WERI-Rb-1 (cell line): ENCODE measurements around the gene XCL1.

Experiments used
- DNase-seq: peaks from one replicate; pipeline ENCODE4 v3.0.0-alpha.2; 2020
- H3K27ac ChIP-seq: fragments of 250-450 bp; sonication (Bioruptor Pico); 2 replicates; pipeline ENCODE4 v1.5.1; 2020; ENCODE audit warnings: mild to moderate bottlenecking, moderate library complexity
- H3K27me3 ChIP-seq: fragments of 250-450 bp; sonication (Bioruptor Pico); 2 replicates; pipeline ENCODE4 v1.5.1; 2021; ENCODE audit warnings: mild to moderate bottlenecking, low read depth, moderate library complexity; ENCODE audit not compliant: insufficient read depth, severe bottlenecking
- H3K36me3 ChIP-seq: fragments of 250-450 bp; sonication (Bioruptor Pico); 2 replicates; pipeline ENCODE4 v1.5.1; 2020; ENCODE audit warnings: mild to moderate bottlenecking, moderate library complexity
- H3K4me3 ChIP-seq: 2 replicates; pipeline ENCODE4 v1.5.1; 2011; ENCODE audit warnings: low read depth, mild to moderate bottlenecking, control low read depth, low read length
- H3K9me3 ChIP-seq: fragments of 250-450 bp; sonication (Bioruptor Pico); 2 replicates; pipeline ENCODE4 v1.5.1; 2021; ENCODE audit warnings: mild to moderate bottlenecking, moderate library complexity; ENCODE audit not compliant: severe bottlenecking
- CTCF ChIP-seq: IDR thresholded peaks from 2 replicates; pipeline ENCODE4 v1.5.1; 2011; ENCODE audit warnings: low read depth, mild to moderate bottlenecking, control low read depth, inconsistent platforms, low read length

Gene XCL1

GRCh38 chr1:168615965-168616364 lies 39.6 kb downstream of the XCL1 start:
- DNase-seq, result no peak
- Histone ChIP-seq H3K36me3 (no peaks in the 10 kb centered on the region), H3K27me3 (no peaks in the 10 kb centered on the region), H3K9me3 (no peaks in the 10 kb centered on the region), H3K27ac (no peak overlapping the region), H3K4me3 (no peak overlapping the region)
- no peak for TF ChIP-seq CTCF

GRCh38 chr1:168617974-168618750 lies 41.8 kb downstream of the XCL1 start:
- Histone ChIP-seq H3K27me3 (no peaks in the 10 kb centered on the region), H3K36me3 (no peaks in the 10 kb centered on the region), H3K27ac (no peak overlapping the region), H3K9me3 (no peaks in the 10 kb centered on the region), H3K4me3 (no peak overlapping the region)
- no peak for TF ChIP-seq CTCF
- DNase-seq, result no peak

GRCh38 chr1:168618886-168619285 lies 42.5 kb downstream of the XCL1 start:
- Histone ChIP-seq H3K27me3 (no peaks in the 10 kb centered on the region), H3K4me3 (no peak overlapping the region), H3K27ac (no peak overlapping the region), H3K36me3 (no peaks in the 10 kb centered on the region), H3K9me3 (no peaks in the 10 kb centered on the region)
- DNase-seq, result no peak
- TF ChIP-seq CTCF, result no peak

GRCh38 chr1:168621356-168621755 lies 45.0 kb downstream of the XCL1 start:
- no peak for DNase-seq
- Histone ChIP-seq H3K27ac (no peak overlapping the region), H3K4me3 (no peak overlapping the region), H3K9me3 (no peaks in the 10 kb centered on the region), H3K27me3 (no peaks in the 10 kb centered on the region), H3K36me3 (no peaks in the 10 kb centered on the region)
- TF ChIP-seq CTCF, result no peak

- no peak for TF ChIP-seq CTCF
- H3K27ac ChIP-seq, result no peak overlapping the region
These were observed 46.8 kb downstream of the XCL1 start for GRCh38 chr1:168623003-168623828.

More at GRCh38 chr1:168623003-168623828, 46.8 kb downstream of the XCL1 start:
- H3K36me3 ChIP-seq, result no peaks in the 10 kb centered on the region
- H3K4me3 ChIP-seq, result no peak overlapping the region
- no peaks in the 10 kb centered on the region for H3K27me3 ChIP-seq
- H3K9me3 ChIP-seq, result no peaks in the 10 kb centered on the region
- no peak for DNase-seq
